SH-SY5Y (cell line): Measurements from ENCODE around the gene ATP2B2.

Source experiments
- GATA2 ChIP-seq: IDR thresholded peaks from 2 replicates; pipeline ENCODE4 v1.6.1; 2011; ENCODE audit warnings: mild to moderate bottlenecking, low read depth, low read length
- GATA3 ChIP-seq: IDR thresholded peaks from 2 replicates; pipeline ENCODE4 v1.6.1; 2011; ENCODE audit warnings: low read depth, mild to moderate bottlenecking, low read length, moderate library complexity

The ATP2B2 gene

DNA sequence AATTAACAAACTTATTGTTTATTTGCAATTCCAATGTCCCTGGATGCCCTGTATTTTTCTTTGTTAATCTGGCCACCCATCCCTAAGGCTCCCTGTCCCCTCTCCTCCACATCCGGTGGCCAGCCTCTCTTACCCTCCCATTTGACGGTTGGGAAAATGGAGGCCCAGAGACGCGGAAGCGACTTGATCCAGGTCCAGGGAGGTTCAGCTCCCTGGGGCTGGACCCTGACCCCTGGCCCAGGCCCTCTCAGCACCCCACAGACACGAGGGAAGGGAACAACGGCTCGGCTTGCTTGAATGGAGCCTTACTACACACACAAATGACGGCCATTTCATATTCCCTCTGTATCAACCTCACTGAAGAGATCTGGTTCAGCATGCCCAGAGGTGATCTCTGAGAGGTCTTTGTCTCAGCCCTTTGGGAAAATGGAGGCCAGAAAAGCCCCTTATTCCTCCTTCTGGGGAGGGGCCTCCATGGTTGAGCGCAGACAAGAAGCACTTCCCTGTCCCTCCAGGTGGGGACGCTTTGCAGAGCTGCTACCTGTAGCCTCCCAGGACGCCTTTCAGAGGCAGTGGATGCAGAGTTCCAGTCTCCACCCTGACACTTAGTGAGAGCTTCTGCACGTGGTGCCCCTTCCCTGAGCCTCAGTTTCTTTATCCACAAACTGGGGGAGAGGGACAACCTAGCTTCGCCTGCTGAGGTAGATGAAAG, 82.1 kb downstream of the ATP2B2 start:
- no peak for TF ChIP-seq GATA3
- no peak for TF ChIP-seq GATA2

DNA sequence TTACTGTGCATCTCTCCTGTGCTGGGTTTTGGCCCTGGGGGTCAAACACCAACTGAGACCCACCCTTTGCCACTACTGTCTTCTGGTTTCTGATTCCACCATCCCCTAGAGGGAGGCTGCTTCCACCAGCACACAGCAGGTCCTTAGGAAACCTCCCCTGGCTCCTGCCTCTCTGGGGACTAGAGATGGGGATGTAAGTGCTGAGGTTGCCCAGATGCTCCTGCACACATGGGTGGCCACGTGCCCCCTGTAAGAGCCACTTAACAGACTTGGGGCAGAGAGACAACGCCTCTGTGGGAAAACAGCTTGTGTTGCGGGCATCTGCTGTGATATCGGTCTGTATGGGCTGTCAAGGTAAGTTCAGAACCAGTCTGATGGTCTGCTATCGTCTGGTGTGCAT, 83.4 kb downstream of the ATP2B2 start:
- TF ChIP-seq GATA3 (no peak), GATA2 (no peak)

DNA sequence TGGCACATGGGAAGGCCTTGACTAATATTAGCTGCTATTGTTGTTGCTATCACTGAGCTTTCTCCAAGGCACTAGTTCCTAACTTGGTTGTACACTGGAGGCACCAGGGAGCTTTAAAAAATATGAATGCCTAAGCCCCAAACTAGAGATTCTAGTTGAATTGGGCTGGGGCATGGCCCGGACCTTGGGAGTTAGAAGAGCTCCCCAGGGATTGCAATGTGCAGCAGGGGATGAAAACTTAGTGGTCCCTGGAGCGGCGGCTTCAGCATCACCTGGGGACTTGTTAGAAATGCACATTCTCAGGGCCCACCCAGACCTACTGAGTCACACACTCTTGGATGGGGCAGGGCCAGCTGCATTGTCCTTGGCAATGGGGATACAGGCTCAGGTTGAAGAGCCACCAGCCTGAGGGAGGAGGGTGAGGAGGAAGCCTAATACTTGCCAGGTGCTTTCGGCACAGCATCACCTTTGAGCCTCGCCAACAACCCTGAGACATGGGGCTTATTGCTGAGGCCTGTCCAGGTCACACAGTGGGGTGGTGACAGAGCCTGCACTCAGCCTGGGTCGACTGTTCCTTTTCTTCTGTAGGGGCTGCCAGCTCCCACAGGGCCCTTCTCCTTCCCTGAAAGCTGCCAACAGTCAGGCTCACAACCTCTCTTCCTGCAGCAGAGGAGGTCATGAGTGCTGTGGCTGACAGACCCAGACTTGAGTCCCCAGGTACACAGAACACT, 84.5 kb downstream of the ATP2B2 start:
- TF ChIP-seq GATA2 (no peak), GATA3 (no peak)

DNA sequence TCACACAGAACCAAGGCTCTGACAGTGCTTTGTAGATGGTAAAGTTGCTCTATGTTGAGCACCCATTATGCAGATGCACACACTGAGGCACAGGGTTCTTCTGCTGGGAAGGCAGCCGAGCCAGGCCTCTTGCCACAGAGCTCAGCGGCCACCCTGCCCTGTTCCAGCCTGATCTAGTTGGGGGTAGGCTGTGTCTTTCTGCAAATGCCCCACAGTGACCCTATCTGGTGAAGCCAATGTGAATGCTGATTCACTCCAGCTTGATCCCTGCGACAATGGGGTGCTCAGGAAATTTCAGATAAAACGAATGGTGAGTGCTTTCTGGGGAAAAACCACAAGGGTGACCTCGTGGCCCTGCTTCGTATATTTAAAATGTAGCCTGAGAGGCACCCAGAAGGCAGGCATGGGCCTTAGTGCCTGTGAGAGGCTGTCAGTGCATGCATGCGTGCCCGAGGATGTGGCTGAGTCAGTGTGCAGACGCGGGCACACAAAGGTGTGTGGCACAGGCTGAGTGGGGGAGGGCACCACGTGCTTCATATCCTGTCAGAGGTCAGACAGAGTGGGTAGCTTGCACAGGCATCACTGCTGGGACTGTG, 85.7 kb downstream of the ATP2B2 start:
- no peak for TF ChIP-seq GATA2
- TF ChIP-seq GATA3: no peak

DNA sequence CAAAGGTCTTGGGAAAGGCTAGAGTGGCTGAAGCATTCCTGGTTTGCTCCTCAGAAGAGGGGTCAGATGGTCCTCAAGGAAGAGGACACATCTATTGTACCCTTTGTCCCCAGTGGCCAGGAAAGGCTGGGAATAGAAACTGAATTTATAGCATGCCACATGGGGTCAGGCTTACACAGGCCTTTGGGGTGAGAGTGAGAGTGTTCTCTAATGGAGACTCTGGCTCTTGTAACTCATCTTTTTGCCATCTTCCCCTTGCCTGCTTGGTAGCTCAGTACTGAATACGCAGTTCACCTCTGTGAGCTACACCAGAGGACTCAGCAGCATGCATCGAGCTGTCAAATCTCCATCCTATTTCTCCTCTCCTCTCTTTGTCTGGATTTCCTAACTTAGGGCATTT, 87.5 kb downstream of the ATP2B2 start:
- no peak for TF ChIP-seq GATA2
- TF ChIP-seq GATA3: no peak

DNA sequence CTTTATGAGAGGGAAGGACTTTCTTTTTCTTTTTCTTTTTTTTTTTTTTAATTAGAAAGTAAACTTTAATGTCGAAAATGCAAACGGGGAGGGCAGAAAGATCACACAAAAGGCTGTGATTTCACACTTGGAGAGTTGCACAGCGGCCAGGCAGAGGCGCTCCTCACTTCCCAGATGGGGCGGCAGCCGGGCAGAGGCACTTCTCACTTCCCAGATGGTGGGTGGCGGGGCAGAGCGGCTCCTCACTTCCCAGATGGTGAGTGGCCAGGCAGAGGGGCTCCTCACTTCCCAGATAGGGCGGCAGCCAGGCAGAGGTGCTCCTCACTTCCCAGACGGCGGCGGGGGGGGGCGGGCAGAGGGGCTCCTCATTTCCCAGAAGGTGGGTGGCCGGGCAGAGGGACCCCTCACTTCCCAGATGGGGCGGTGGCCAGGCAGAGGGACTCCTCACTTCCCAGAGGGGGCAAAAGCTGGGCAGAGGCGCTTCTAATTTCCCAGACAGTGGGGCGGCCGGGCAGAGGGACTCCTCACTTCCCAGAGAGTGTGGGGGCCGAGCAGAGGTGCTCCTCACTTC, 88.6 kb downstream of the ATP2B2 start:
- TF ChIP-seq GATA3: no peak
- TF ChIP-seq GATA2: no peak

DNA sequence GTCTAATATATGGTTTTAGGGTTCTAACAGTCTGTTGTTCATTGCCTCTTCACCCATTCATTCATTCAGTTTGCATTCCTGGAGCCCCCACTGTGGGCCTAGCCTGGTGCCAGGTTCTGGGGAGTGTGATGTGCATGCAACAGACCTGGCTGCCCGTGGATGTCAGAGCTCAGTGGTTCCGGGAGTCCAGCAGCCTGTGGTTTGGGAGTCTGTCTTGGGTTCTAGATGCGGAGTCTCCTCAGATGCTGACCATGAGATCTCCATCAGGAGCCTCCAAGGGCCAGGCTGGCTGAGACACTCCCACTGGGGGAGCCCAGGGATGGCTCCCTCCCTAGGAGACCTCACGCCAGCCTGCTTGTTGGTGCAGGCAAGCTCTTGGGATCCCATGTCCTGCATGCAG, 92.3 kb downstream of the ATP2B2 start:
- no peak for TF ChIP-seq GATA2
- no peak for TF ChIP-seq GATA3

DNA sequence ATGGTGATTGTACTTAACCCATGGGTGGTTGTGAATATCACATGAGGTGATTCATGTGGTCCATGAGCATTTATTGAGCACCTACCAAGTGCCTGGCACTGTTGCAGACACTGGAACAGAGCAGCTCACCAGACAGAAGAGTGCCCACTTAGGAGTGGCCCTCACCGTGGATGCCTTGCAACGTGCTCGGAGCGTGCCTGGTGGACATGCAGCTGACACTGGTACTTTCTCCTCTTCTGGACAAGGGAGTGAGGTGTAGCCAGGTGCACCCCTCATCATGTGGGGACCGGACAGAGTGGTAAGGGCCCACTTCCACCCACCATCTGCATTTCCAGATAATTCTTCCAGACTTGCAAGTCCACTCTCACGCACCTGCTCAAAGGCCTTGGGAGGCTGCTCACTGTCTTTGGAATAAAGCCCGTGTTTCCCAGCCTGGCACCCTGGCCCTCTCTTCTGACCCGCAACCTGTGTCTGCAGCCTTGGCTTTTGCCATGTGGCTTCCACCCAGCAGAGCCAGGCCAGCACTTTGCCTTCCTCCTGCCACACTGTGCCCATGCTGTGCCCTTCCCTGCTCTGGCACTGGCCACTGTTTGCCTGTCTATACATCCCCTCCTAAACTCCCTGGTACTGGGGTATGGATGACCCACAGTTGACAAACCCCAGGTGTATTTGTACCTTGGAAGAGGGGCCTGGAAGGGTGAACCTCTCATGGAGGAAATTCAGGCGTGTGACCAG, 93.6 kb downstream of the ATP2B2 start:
- TF ChIP-seq GATA2: no peak
- TF ChIP-seq GATA3: no peak

DNA sequence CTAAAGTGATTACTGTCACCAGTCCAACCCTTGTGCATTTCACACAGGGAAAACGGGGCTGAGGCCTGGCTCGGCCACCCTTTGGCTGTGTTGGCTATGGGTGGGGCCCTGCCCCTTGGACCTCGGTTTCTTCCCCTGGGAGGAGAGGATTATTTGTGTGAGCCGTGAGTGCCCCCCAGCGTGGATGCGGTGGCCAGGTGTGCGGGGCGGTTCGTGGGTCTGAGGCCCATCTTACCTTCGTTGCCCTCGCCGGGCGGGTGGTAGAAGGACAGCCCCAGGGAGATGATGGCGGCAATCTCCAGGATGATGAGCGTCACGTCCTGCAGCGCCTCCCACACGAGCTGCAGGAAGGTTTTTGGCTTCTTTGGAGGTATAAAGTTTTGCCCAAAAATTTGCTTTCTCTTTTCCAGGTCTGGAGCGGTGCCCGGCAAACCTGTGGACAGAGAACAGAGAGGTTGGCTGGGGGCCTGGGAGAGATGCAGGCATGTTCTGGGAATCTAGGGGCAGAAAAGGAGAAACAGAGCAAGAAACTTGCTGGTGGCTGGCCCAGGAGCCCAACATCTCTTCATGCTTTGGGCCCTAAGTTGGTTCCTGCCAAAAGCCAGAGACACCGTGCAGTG, 94.9 kb downstream of the ATP2B2 start:
- TF ChIP-seq GATA3 (no peak), GATA2 (no peak)

DNA sequence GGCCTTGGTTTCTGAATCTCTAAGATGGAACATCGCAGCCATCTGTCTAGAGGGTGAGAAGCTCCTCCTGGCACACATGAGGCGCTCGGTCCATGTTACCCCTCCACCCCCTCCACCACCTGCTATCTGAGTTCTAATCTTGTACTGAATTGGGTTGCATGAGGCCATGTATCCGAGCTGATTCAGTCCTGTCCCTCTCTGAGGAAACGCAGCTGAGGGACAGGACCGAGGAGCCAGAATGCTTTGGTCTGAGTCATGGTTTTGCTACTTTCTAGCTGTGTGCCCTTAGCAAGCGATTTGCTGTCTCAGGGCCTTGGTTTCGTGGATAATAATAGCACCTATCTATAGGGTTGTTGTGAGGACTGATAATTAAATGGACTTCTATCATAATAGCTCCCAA, 96.7 kb downstream of the ATP2B2 start:
- TF ChIP-seq GATA3: no peak
- no peak for TF ChIP-seq GATA2

DNA sequence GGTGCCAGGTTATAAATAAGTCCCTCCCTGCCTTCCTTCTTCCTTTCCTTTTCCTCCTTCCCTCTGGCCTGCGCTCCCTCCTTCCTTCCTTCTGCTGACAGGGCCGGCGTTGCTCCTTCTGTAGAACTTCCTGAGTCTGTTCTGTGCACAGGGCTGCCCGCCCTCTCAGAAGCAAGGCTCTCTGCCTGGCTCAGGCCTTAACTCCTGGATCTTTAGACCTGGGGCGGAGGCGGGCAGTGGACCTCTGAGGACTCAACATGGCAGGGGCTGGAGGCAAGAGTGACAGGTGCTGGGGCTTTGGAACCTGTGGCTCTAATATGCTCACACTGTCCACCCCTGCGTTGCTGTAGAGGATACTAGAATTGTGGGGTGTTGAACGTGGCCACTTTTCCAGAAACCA, 98.0 kb downstream of the ATP2B2 start:
- TF ChIP-seq GATA2: no peak
- TF ChIP-seq GATA3: no peak

DNA sequence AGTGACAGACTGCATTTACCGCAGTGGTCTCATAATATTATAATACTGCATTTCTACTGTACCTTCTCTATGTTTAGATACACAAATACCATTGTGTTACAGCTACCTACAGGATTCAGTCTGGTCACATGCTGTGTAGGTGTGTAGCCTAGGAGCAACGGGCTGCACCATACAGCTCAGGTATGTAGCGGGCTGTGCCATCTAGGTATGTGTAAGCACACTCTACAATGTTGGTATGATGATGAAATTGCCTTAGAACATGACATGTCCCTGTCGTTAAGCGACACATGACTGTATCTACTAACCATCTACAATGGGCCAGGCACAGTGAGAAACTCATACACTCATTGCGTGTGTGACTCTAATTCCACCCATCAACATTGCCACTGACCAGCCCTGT, 99.0 kb downstream of the ATP2B2 start:
- TF ChIP-seq GATA3 (no peak), GATA2 (no peak)

DNA sequence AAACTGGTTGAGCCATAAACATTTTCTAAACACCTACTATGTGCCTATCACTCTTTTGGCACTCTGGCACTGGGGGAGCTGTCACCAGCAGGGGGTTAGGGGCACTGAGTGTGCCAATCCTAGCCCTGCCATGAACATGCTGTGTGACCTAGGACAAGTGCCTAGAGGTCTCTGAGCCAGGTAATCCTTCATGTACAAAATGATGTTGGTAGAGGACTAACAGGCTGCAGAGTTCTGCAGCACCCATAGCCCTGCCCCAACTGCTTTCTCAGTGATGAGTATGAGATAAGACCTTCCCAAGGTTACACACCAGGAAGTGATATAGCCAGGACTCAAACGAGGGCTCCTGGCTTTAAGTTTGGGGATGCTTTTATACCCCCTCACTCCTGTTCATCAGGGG, 99.6 kb downstream of the ATP2B2 start:
- TF ChIP-seq GATA2: no peak

DNA sequence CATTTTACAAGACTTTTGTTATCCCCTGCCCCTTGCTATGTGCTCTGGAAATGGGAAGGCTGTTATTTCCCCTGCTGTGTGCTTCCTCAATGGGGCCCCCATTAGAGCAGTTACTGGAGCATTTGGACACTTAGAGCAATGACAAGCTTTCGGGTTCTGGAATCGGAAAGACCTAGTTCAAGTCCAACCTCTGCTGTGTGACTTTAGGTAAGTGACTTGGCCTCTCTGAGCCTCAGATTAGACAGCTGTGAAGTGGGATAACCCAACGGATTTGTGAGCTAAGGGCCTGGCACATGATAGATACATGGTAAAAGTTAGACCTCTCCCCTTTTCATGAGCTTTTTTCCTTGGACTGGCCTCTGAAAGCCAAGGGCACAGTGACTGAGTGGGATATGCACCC, 100.5 kb downstream of the ATP2B2 start:
- TF ChIP-seq GATA3 (no peak), GATA2 (no peak)
